HepG2 (cell line): ENCODE measurements around the gene PDZD8. TPM values are rescaled to one million over a fixed set of nuclear protein-coding genes. Genes with fewer than 3 reads are reported as not detected.
A peak's percentile ranks its signal among the peaks of the same experiment; 100 is the strongest.

Experiments
- ATAC-seq: fragments of 200-7000 bp; cut with Tn5 transposase; 3 replicates; pipeline ENCODE4 v1.9.1; 2020; ENCODE audit warnings: mild to moderate bottlenecking, moderate library complexity
- BruUV-seq: library from RNA; stranded (reverse); fragments of 400-500 nt; replicated peaks from 2 replicates; lab custom pipeline; 2021; lab: Mats Ljungman, UMichigan
- CTCF ChIA-PET: fragments of 300-600 bp; formaldehyde crosslinking; extraction: SDS; loops from one replicate; lab custom pipeline; 2021; ENCODE audit warnings: low total read pairs, inconsistent platforms, low intra/inter-chr PET ratio; lab: Yijun Ruan, JAX
- POLR2A ChIA-PET: fragments of 350-600 bp; sonication (Branson Sonifier 250); formaldehyde crosslinking; loops from one replicate; lab custom pipeline; 2020; ENCODE audit warnings: antibody characterized with exemption, inconsistent platforms; lab: Yijun Ruan, JAX
- DNase-seq: peaks from one replicate; pipeline ENCODE4 v3.0.0-alpha.2; 2015; ENCODE audit warnings: low spot score
- FAIRE-seq: peaks from 3 replicates; lab custom pipeline; 2011; peaks lifted over from hg19 to GRCh38; lab: Jason Lieb, UNC
- H2AFZ ChIP-seq: one replicate; pipeline ENCODE4 v1.6.1; 2011; ENCODE audit warnings: low read length, inconsistent platforms
- H3K27ac ChIP-seq: fragments of 300-600 bp; 3 replicates; pipeline ENCODE4 v1.8.0; 2011; ENCODE audit warnings: mixed run types, mild to moderate bottlenecking, mixed read lengths, low read length, inconsistent platforms; ENCODE audit not compliant: insufficient read depth; ENCODE audit errors: extremely low read length
- H3K27me3 ChIP-seq, 2 experiments: fragments of 200-600 bp in 1 of 2; 2 replicates in 1 of 2; 3 replicates in 1 of 2; pipeline versions ENCODE4 v1.6.0 to v1.8.0; 2011; ENCODE audit warnings: low read length in 2 of 2, mild to moderate bottlenecking in 2 of 2, moderate library complexity in 2 of 2, inconsistent platforms in 1 of 2; ENCODE audit not compliant: insufficient read depth in 2 of 2, control insufficient read depth in 1 of 2
- H3K36me3 ChIP-seq, 2 experiments: fragments of 200-600 bp in 1 of 2; replicated peaks in 1 of 2; 2 replicates in 1 of 2; 3 replicates in 1 of 2; pipeline versions ENCODE4 v1.5.1 to v1.8.0; 2011; ENCODE audit warnings: low read length in 2 of 2, inconsistent platforms in 1 of 2; ENCODE audit not compliant: insufficient read depth in 2 of 2, control insufficient read depth in 1 of 2
- H3K4me1 ChIP-seq: 2 replicates; pipeline ENCODE4 v1.5.1; 2012; ENCODE audit warnings: low read length, inconsistent platforms; ENCODE audit not compliant: insufficient read depth
- H3K4me2 ChIP-seq: 2 replicates; pipeline ENCODE4 v1.6.0; 2011; ENCODE audit warnings: low read depth, low read length, inconsistent platforms
- H3K4me3 ChIP-seq, 3 experiments: fragments of 200-600 bp in 1 of 3; sonication (generic), shearing (Covaris generic) in 1 of 3; replicated peaks in 1 of 3; 2 replicates each; pipeline ENCODE4 v1.5.1; 2011 to 2016; ENCODE audit warnings: low read length in 3 of 3, inconsistent platforms in 2 of 3, low read depth in 2 of 3, mild to moderate bottlenecking in 2 of 3, control low read depth in 1 of 3, mixed read lengths in 1 of 3; ENCODE audit not compliant: insufficient read depth in 1 of 3
- H3K79me2 ChIP-seq: one replicate; pipeline ENCODE4 v1.6.1; 2011; ENCODE audit warnings: low read length, inconsistent platforms; ENCODE audit not compliant: insufficient read depth
- H3K9ac ChIP-seq: 2 replicates; pipeline ENCODE4 v1.6.0; 2011; ENCODE audit warnings: mild to moderate bottlenecking, low read depth, low read length, inconsistent platforms; ENCODE audit not compliant: insufficient read depth
- H3K9me3 ChIP-seq: 2 replicates; pipeline ENCODE4 v1.5.1; 2012; ENCODE audit warnings: mild to moderate bottlenecking, low read length
- H4K20me1 ChIP-seq: 2 replicates; pipeline ENCODE4 v1.6.0; 2011; ENCODE audit warnings: inconsistent platforms, mild to moderate bottlenecking, low read length, moderate library complexity; ENCODE audit not compliant: insufficient read depth
- ATF7-NPFF ChIP-seq: sonication (generic); formaldehyde crosslinking; IDR thresholded peaks from 2 replicates; pipeline ENCODE4 v1.8.1; 2023; ENCODE audit warnings: mild to moderate bottlenecking, low read depth, missing genetic modification reagents, moderate library complexity
- DMAP1 ChIP-seq: IDR thresholded peaks from 2 replicates; pipeline ENCODE4 v1.6.1; 2016
- GTF2F1 ChIP-seq: fragments of 150-350 bp; IDR thresholded peaks from 2 replicates; pipeline ENCODE4 v1.6.1; 2014; ENCODE audit warnings: low read length
- ONECUT2 ChIP-seq: sonication (generic); formaldehyde crosslinking; IDR thresholded peaks from 2 replicates; pipeline ENCODE4 v1.4.0; 2020; ENCODE audit warnings: missing genetic modification reagents
- SMARCE1 ChIP-seq: fragments of 450-650 bp; IDR thresholded peaks from 2 replicates; pipeline ENCODE4 v1.6.1; 2017; ENCODE audit warnings: borderline replicate concordance
- SRSF4 ChIP-seq: fragments of 200-400 bp; formaldehyde crosslinking; IDR thresholded peaks from one replicate; pipeline ENCODE4 v1.6.1; 2018; ENCODE audit warnings: mild to moderate bottlenecking, low read depth, low read length, moderate library complexity; ENCODE audit not compliant: poor library complexity, severe bottlenecking
- SUZ12 ChIP-seq: fragments of 150-350 bp; IDR thresholded peaks from 2 replicates; pipeline ENCODE4 v1.6.1; 2014; ENCODE audit warnings: low read depth, low read length
- U2AF2 ChIP-seq: fragments of 200-400 bp; formaldehyde crosslinking; IDR thresholded peaks from 2 replicates; pipeline ENCODE4 v1.6.1; 2017; ENCODE audit warnings: low read depth, mild to moderate bottlenecking, low read length
- ZBTB21 ChIP-seq: sonication (generic); formaldehyde crosslinking; IDR thresholded peaks from 2 replicates; pipeline ENCODE4 v1.4.0; 2020; ENCODE audit warnings: missing genetic modification reagents
- ZNF121 ChIP-seq: sonication (generic); formaldehyde crosslinking; IDR thresholded peaks from 2 replicates; pipeline ENCODE4 v1.5.0; 2020; ENCODE audit warnings: mild to moderate bottlenecking, missing genetic modification reagents
- ZNF34 ChIP-seq: sonication (generic); formaldehyde crosslinking; IDR thresholded peaks from 2 replicates; pipeline ENCODE4 v1.4.0; 2020; ENCODE audit warnings: mild to moderate bottlenecking, missing genetic modification reagents, borderline replicate concordance
- ZNF619 ChIP-seq: sonication (generic); formaldehyde crosslinking; IDR thresholded peaks from 2 replicates; pipeline ENCODE4 v1.4.0; 2020; ENCODE audit warnings: mild to moderate bottlenecking, missing genetic modification reagents
- ZNF724P ChIP-seq: sonication (generic); formaldehyde crosslinking; IDR thresholded peaks from 2 replicates; pipeline ENCODE4 v1.8.0; 2022; ENCODE audit warnings: missing genetic modification reagents, borderline replicate concordance
- WGBS: methylation state at CpG from one replicate; pipeline ENCODE4 v1.1.6; 2017; ENCODE audit warnings: low lambda C conversion rate; 5-methylcytosine and 5-hydroxymethylcytosine counted together
- in situ Hi-C: cut with HindIII; loops from 2 replicates; pipeline ENCODE4 v1.10.0; 2017; ENCODE audit warnings: low pct_unique_long_range_greater_than_20kb; ENCODE audit not compliant: extremely low pct_ligation_motif_present
- intact Hi-C: fragments of 100-400 bp; cut with micrococcal nuclease; formaldehyde crosslinking; loops from one replicate; pipeline ENCODE4 v1.10.0; 2022; ENCODE audit not compliant: unreplicated experiment
- polyA plus RNA-seq, 8 experiments: library from polyadenylated mRNA; depleted of rRNA in 3 of 8; stranded (reverse) in 7 of 8; unstranded in 1 of 8; fragments of >200 nt; fragmentation: Illumina TruSeq in 4 of 8; extraction: Trizol in 4 of 8; gene quantifications; 2 replicates each; pipeline versions ENCODE4 v1.2.1 to v1.2.3, GENCODE V29; 2011 to 2016; ENCODE audit warnings: low read depth in 4 of 8, missing spikeins in 1 of 8, mixed read lengths in 1 of 8; ENCODE audit not compliant: insufficient read depth in 1 of 8
- total RNA-seq, 5 experiments: library from RNA; depleted of rRNA; stranded (reverse); fragments of >200 nt; fragmentation: Illumina TruSeq; extraction: Trizol; gene quantifications; 2 replicates each; pipeline ENCODE4 v1.2.3, GENCODE V29; 2016; ENCODE audit warnings: low read depth in 1 of 5
- TF ChIP-seq, protein P1 (sequence below): sonication (generic); formaldehyde crosslinking; IDR thresholded peaks from 2 replicates; pipeline ENCODE4 v1.5.1; 2020; ENCODE audit warnings: missing genetic modification reagents, mild to moderate bottlenecking, borderline replicate concordance
- TF ChIP-seq, protein P2 (sequence below): sonication (generic); formaldehyde crosslinking; IDR thresholded peaks from 2 replicates; pipeline ENCODE4 v1.8.0; 2022; ENCODE audit warnings: missing genetic modification reagents, low read depth, mild to moderate bottlenecking, borderline replicate concordance
- TF ChIP-seq, protein P3 (sequence below): sonication (generic); formaldehyde crosslinking; IDR thresholded peaks from 2 replicates; pipeline ENCODE4 v1.5.0; 2020; ENCODE audit warnings: mild to moderate bottlenecking, missing genetic modification reagents

PDZD8 gene
- total and polyA plus RNA-seq, 2 of the 13 experiments (the other 11 are each of a cell fraction or from before 2014, with no cell fraction given) = 11.2 to 32.0 TPM

DNA sequence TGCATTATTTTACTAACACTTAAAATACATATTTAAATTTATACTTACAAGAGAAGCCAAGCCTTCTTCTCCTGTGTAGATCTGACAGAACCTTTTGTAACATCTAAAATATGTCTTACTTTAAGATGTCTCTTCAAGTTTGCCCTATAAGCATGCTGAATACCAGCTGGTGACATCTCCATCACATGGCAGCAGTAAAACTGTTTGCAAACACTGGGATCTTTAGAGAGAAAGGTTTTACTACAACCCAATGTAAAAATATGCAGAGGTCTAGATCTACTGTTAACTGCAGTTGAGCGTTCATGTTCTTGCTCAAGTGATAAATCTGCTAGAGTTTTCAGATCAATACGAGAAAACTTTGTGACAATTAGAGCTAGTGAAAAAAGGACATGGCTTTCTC lies 23.2 kb downstream of the PDZD8 start (continued):
- TF ChIP-seq, protein P1, sequence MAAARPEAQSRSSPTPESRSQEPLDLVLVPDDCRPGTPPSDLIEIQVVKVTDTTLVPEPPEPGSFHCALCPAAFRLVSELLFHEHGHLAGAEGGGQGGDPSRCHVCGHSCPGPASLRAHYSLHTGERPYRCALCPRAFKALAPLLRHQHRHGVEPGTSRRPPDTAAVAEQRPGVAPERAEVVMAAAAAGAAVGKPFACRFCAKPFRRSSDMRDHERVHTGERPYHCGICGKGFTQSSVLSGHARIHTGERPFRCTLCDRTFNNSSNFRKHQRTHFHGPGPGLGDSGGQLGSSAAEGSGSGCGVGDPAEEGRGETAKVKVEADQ = no peak
- no peak for TF ChIP-seq ZBTB21
- TF ChIP-seq, all 625 proteins: peak for 0

GRCh38 chr10:117351558-117351957 lies 23.7 kb downstream of the PDZD8 start:
- Histone ChIP-seq H3K27ac (no peak overlapping the region), H3K9me3 (no peaks in the 10 kb centered on the region), H3K4me1 (peaks cover 28% of the 10 kb centered on the region), H4K20me1 (no peaks in the 10 kb centered on the region; the same call in 1 of the 2 replicates), H3K4me3 (no peak overlapping the region), H3K27me3 (no peaks in the 10 kb centered on the region), H3K79me2 (peaks cover 97% of the 10 kb centered on the region), H3K4me2 (no peak overlapping the region), H2AFZ (no peak overlapping the region), H3K36me3 (no peaks in the 10 kb centered on the region), H3K9ac (no peak overlapping the region)
- TF ChIP-seq ATF7-NPFF (CRISPR knock-in tag) (no peak), ONECUT2 (CRISPR knock-in tag) (no peak), GTF2F1 (no peak), U2AF2 (no peak), ZNF34 (no peak), DMAP1 (no peak), ZNF724P (CRISPR knock-in tag) (no peak), SUZ12 (no peak), ZNF121 (CRISPR knock-in tag) (peak; percentile 81), SRSF4 (no peak), ZNF619 (CRISPR knock-in tag) (no peak), SMARCE1 (no peak)
- TF ChIP-seq, protein P2, sequence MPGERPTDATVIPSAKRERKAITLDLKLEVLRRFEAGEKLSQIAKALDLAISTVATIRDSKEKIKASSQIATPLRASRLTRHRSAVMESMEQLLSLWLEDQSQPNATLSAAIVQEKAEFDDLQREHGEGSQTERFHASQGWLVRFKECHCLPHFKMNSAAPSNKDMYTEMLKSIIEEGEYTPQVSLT (CRISPR knock-in tag) = no peak
- TF ChIP-seq, protein P3, sequence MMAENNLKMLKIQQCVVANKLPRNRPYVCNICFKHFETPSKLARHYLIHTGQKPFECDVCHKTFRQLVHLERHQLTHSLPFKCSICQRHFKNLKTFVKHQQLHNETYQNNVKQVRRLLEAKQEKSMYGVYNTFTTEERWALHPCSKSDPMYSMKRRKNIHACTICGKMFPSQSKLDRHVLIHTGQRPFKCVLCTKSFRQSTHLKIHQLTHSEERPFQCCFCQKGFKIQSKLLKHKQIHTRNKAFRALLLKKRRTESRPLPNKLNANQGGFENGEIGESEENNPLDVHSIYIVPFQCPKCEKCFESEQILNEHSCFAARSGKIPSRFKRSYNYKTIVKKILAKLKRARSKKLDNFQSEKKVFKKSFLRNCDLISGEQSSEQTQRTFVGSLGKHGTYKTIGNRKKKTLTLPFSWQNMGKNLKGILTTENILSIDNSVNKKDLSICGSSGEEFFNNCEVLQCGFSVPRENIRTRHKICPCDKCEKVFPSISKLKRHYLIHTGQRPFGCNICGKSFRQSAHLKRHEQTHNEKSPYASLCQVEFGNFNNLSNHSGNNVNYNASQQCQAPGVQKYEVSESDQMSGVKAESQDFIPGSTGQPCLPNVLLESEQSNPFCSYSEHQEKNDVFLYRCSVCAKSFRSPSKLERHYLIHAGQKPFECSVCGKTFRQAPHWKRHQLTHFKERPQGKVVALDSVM = 0 out of 2 replicates have a peak, but pooled peaks have one; percentile 14
- POLR2A ChIA-PET = interaction anchor here (2.4 kb wide), 1 partner anchor 9 kb away, joined by 9 read pairs; no protein-coding TSS in a partner anchor
- no peak for FAIRE-seq
- WGBS = 96% methylated on average over 1 of the region's 1 CpG
- CTCF ChIA-PET = no interaction called here
- BruUV-seq = no TSS peak
- in situ Hi-C loops (no loop called here), intact Hi-C loops (no loop called here)
- no peak for ATAC-seq
- no peak for DNase-seq
